Endothelial cell of umbilical vein (primary cell): ENCODE data around the gene GPR161. TPM values are rescaled to one million over a fixed set of nuclear protein-coding genes. Genes with fewer than 3 reads are reported as not detected.

Experiments used
- BruUV-seq: library from RNA; stranded (reverse); fragments of 400-500 nt; replicated peaks from 2 replicates; lab custom pipeline; 2021; lab: Mats Ljungman, UMichigan
- CTCF ChIA-PET: fragments of 300-600, 350-600 bp; sonication (Branson Sonifier 250); formaldehyde crosslinking; loops from one replicate; lab custom pipeline; 2021; ENCODE audit warnings: antibody characterized with exemption, inconsistent platforms; lab: Charles Lee
- POLR2A ChIA-PET: fragments of 300-600, 350-600 bp; sonication (Branson Sonifier 250); formaldehyde crosslinking; loops from one replicate; lab custom pipeline; 2021; ENCODE audit warnings: antibody characterized with exemption, inconsistent platforms; lab: Charles Lee
- DNase-seq: peaks from one replicate; pipeline ENCODE4 v3.0.0-alpha.2; 2011; ENCODE audit warnings: low read depth, low spot score
- FAIRE-seq: peaks from 2 replicates; lab custom pipeline; 2011; peaks lifted over from hg19 to GRCh38; lab: Jason Lieb, UNC
- H2AFZ ChIP-seq: 2 replicates; pipeline ENCODE4 v1.6.0; 2012; ENCODE audit warnings: low read depth, low read length, control low read depth, inconsistent platforms
- H3K27ac ChIP-seq: 2 replicates; pipeline ENCODE4 v1.5.1; 2011; ENCODE audit warnings: low read depth, mild to moderate bottlenecking, control low read depth, low read length, moderate library complexity; ENCODE audit not compliant: insufficient read depth
- H3K27me3 ChIP-seq, 2 experiments: 2 replicates each; pipeline versions ENCODE4 v1.6.0 to v1.6.1; 2011; ENCODE audit warnings: low read length in 2 of 2, mixed read lengths in 1 of 2; ENCODE audit not compliant: control insufficient read depth in 2 of 2, insufficient read depth in 2 of 2
- H3K36me3 ChIP-seq, 2 experiments: 2 replicates in 1 of 2; 3 replicates in 1 of 2; pipeline ENCODE4 v1.5.1; 2011; ENCODE audit warnings: low read length in 2 of 2, mild to moderate bottlenecking in 1 of 2, moderate library complexity in 1 of 2; ENCODE audit not compliant: control insufficient read depth in 2 of 2, insufficient read depth in 2 of 2; ENCODE audit errors: extremely low read depth in 1 of 2
- H3K4me1 ChIP-seq: 3 replicates; pipeline ENCODE4 v1.5.1; 2011; ENCODE audit warnings: mild to moderate bottlenecking, low read length; ENCODE audit not compliant: control insufficient read depth, insufficient read depth; ENCODE audit errors: extremely low read depth
- H3K4me2 ChIP-seq: 2 replicates; pipeline ENCODE4 v1.6.1; 2011; ENCODE audit warnings: low read length, control low read depth, mixed read lengths; ENCODE audit not compliant: insufficient read depth
- H3K4me3 ChIP-seq, 3 experiments: fragments of 200-600 bp in 1 of 3; sonication (generic), shearing (Covaris generic) in 1 of 3; replicated peaks in 1 of 3; 2 replicates each; pipeline ENCODE4 v1.5.1; 2011 to 2016; ENCODE audit warnings: control low read depth in 3 of 3, low read length in 3 of 3, mild to moderate bottlenecking in 2 of 3, inconsistent platforms in 1 of 3, low read depth in 1 of 3, moderate library complexity in 1 of 3; ENCODE audit not compliant: insufficient read depth in 1 of 3
- H3K79me2 ChIP-seq: 2 replicates; pipeline ENCODE4 v1.6.0; 2012; ENCODE audit warnings: low read length, inconsistent platforms; ENCODE audit not compliant: control insufficient read depth, insufficient read depth
- H3K9ac ChIP-seq: replicated peaks from 2 replicates; pipeline ENCODE3; 2011; ENCODE audit warnings: low read length, control low read depth; ENCODE audit not compliant: insufficient read depth; ENCODE audit errors: extremely low read depth
- H3K9me1 ChIP-seq: replicated peaks from 3 replicates; pipeline ENCODE4 v1.6.0; 2011; ENCODE audit warnings: mild to moderate bottlenecking, low read length; ENCODE audit not compliant: control insufficient read depth, insufficient read depth; ENCODE audit errors: extremely low read depth
- H3K9me3 ChIP-seq: replicated peaks from 2 replicates; pipeline ENCODE4 v1.5.1; 2012; ENCODE audit warnings: low read length, inconsistent platforms; ENCODE audit not compliant: control insufficient read depth, insufficient read depth
- H4K20me1 ChIP-seq: replicated peaks from 2 replicates; pipeline ENCODE3; 2011; ENCODE audit warnings: mild to moderate bottlenecking, low read length; ENCODE audit not compliant: control insufficient read depth, insufficient read depth; ENCODE audit errors: extremely low read depth
- FOS ChIP-seq: IDR thresholded peaks from 2 replicates; pipeline ENCODE4 v1.6.1; 2011; ENCODE audit warnings: mild to moderate bottlenecking, low read length, moderate library complexity, borderline replicate concordance; ENCODE audit not compliant: insufficient read depth
- POLR2A ChIP-seq: IDR thresholded peaks from 2 replicates; pipeline ENCODE4 v1.6.1; 2012; ENCODE audit warnings: low read depth, mild to moderate bottlenecking, control low read depth, low read length
- POLR2AphosphoS5 ChIP-seq: IDR thresholded peaks from 2 replicates; pipeline ENCODE4 v1.6.1; 2012; ENCODE audit warnings: low read depth, mild to moderate bottlenecking, control low read depth, low read length, moderate library complexity; ENCODE audit not compliant: insufficient read depth
- dilution Hi-C: fragments of 300-500 bp; cut with MboI; formaldehyde crosslinking; loops from one replicate; pipeline ENCODE4 v1.15.0; 2019; ENCODE audit warnings: low sequenced_read_pairs; ENCODE audit not compliant: extremely low pct_ligation_motif_present
- intact Hi-C: fragments of 100-400 bp; cut with micrococcal nuclease; formaldehyde crosslinking; loops from one replicate; pipeline ENCODE4 v1.10.0; 2022
- polyA plus RNA-seq, 4 experiments: library from polyadenylated mRNA; depleted of rRNA in 3 of 4; stranded (reverse) in 3 of 4; unstranded in 1 of 4; fragments of >200 nt; gene quantifications; 2 replicates each; pipeline versions ENCODE4 v1.2.1 to v1.2.3, GENCODE V29; 2011 to 2012; ENCODE audit warnings: missing spikeins in 1 of 4
- total RNA-seq: library from RNA; stranded (reverse); gene quantifications from 2 replicates; pipeline ENCODE4 v1.2.3, GENCODE V29; 2021
- TF ChIP-seq, protein P1 (sequence below): IDR thresholded peaks from 2 replicates; pipeline ENCODE4 v1.6.1; 2011; ENCODE audit not compliant: insufficient read depth, insufficient read length
- TF ChIP-seq, protein P2 (sequence below), 2 donors: IDR thresholded peaks; 1 replicate in 1 of 2; 2 replicates in 1 of 2; pipeline ENCODE4 v1.5.1; 2011; ENCODE audit warnings: low read length in 2 of 2, mild to moderate bottlenecking in 2 of 2, moderate library complexity in 2 of 2, control low read depth in 1 of 2, inconsistent platforms in 1 of 2, low read depth in 1 of 2; ENCODE audit not compliant: insufficient read depth in 1 of 2; ENCODE audit errors: extremely low read depth in 1 of 2

The GPR161 gene
- total and polyA plus RNA-seq, 2 donors (not counting 3 experiments of a cell fraction or from before 2014, with no cell fraction given), result 34.7 to 36.5 TPM

DNA sequence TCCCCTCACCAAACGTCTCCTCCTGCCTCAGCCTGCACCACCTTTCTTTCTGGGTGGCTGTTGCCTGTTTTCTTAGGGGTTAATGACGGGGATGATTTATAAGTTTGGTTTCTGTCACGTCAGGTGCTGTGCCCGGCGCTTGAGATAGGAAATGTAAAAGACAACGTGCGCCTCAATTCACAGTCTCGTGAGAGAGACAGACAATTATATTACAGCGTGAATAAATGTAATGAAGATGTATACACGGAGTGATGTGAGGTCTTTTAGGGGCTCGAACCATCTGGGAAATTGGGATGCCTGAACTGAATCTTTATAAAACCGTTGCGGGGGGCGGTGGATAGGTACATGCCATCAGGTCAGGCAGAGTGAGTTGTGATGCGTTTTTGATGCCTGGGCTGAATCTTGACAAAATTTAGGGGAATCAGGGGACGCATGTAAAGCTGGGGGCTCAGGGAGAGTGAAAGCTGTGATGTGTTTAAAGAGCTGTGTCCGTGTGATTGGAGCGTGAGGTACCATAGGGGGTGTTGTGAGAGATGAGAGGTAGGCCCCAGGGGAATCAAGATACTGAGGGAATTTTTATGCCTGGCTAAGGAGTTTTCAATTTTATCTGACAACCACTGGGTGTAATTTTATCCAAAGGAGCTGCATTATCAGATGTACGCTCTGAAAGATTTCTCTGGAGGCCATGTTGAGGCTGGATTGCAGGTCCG, 42.9 kb upstream of the GPR161 start:
- Histone ChIP-seq H3K27ac (peak overlapping the region; percentile 69), H3K79me2 (peaks cover 39% of the 10 kb centered on the region), H3K9me1 (no peaks in the 10 kb centered on the region), H2AFZ (peak overlapping the region; percentile 80), H3K36me3 (no peaks in the 10 kb centered on the region), H3K4me3 (peak overlapping the region; percentile 88 to 99 (median 99)), H3K4me1 (peaks cover 12% of the 10 kb centered on the region), H3K27me3 (no peaks in the 10 kb centered on the region), H3K9me3 (no peaks in the 10 kb centered on the region), H3K9ac (peak overlapping the region; percentile 94), H4K20me1 (no peaks in the 10 kb centered on the region), H3K4me2 (peak overlapping the region; percentile 95)
- no peak for FAIRE-seq
- ChIA-PET POLR2A (no interaction called here), CTCF (interaction anchor here (1.0 to 1.3 kb wide), 3 partner anchors 56 to 163 kb away, joined by 3 to 6 read pairs (median 5); no protein-coding TSS in a partner anchor)
- intact Hi-C loops (loop anchor here (1.0 to 2.0 kb wide), 4 partner anchors 33 to 1187 kb away; partner anchors contain the start of genes DCAF6 and NME7), dilution Hi-C loops (no loop called here)
- DNase-seq, result no peak
- TF ChIP-seq FOS, result no peak
- TF ChIP-seq, protein P1, sequence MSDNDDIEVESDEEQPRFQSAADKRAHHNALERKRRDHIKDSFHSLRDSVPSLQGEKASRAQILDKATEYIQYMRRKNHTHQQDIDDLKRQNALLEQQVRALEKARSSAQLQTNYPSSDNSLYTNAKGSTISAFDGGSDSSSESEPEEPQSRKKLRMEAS, result no peak
- no peak for TF ChIP-seq POLR2AphosphoS5
- no peak for TF ChIP-seq POLR2A
- TF ChIP-seq, protein P2, sequence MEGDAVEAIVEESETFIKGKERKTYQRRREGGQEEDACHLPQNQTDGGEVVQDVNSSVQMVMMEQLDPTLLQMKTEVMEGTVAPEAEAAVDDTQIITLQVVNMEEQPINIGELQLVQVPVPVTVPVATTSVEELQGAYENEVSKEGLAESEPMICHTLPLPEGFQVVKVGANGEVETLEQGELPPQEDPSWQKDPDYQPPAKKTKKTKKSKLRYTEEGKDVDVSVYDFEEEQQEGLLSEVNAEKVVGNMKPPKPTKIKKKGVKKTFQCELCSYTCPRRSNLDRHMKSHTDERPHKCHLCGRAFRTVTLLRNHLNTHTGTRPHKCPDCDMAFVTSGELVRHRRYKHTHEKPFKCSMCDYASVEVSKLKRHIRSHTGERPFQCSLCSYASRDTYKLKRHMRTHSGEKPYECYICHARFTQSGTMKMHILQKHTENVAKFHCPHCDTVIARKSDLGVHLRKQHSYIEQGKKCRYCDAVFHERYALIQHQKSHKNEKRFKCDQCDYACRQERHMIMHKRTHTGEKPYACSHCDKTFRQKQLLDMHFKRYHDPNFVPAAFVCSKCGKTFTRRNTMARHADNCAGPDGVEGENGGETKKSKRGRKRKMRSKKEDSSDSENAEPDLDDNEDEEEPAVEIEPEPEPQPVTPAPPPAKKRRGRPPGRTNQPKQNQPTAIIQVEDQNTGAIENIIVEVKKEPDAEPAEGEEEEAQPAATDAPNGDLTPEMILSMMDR (IDR thresholded peaks at IDR 0.05; ENCODE audit: extremely low read depth in 1 of 2, insufficient read depth in 1 of 2, low read depth in 1 of 2, low read length in 2 of 2), result no peak
- no TSS peak for BruUV-seq
